Measurements from ENCODE around the gene KCND3.

The KCND3 gene

DNA sequence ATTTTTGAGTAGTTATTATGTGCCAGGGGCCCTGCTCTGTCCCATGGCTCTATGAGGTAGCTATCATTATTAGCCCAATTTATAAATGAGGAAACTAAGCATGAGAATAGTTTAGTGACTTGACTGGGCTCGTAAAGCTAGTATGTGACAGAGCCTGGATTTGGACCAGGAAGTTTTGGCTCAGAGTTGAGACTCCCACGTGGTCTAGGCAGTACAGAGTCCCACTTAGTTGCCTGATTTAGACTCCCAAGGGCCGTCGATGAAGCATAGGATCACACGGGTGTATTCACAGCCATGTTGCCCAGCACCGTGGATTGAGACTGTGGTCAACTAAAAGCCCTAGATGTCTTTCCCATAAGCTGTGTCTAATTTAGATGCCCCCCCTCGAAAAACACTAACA lies 152.1 kb downstream of the KCND3 start:
- DNase-seq: no peak

DNA sequence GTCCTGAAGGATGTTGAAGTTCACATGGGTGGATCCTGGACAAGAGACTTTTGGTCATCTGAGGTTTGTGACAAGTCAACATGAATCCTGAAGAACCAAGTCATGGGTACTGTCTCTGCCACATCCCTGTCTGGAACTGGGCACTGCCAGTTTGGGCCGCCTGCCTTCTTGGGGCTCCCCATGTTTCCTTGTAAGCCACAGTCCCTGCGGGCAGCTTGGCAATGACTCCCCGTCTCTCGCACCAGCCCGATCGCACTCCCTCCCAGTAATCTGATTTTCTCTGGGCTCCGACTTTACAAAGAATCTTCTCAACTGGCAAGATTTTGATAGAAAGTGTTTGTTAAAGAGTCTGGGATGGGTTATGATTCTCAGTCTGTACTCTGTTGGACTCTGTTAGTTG lies 153.4 kb downstream of the KCND3 start:
- DNase-seq: no peak

DNA sequence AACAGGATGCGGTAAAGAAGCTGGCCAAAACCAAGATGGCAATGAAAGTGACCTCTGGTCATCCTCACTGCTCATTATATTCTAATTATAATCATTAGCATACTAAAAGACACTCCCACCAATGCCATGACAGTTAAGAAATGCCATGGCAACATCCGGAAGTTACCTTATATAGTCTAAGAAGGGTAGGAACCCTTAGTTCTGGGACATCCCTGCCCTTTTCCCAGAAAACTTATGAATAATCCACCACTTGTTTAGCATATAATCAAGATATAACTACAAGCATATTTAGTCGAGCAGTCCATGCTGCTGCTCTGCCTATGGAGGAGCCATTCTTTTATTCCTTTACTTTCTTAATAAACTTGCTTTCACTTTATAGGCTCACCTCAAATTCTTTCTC lies 154.0 kb downstream of the KCND3 start:
- DNase-seq: no peak

DNA sequence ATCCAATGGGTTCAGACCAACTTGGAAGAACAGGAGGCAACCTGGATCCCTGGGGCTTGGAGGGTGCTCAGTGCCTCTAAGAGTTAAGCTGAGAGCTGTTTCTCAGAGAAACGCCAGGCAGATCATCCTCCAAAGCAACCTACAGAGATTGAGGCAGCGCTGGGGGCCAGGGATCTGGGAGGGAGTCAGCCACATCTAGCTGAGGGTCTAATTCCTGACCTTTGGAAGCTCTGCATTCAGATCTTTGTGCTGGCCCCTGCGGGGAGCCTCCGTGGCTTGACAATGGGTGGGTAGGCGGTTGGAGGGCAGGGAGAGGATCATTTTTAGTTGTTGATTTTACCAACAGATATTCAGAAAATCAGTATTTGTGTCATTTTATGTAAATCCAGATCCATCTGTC lies 154.5 kb downstream of the KCND3 start:
- no peak for DNase-seq

DNA sequence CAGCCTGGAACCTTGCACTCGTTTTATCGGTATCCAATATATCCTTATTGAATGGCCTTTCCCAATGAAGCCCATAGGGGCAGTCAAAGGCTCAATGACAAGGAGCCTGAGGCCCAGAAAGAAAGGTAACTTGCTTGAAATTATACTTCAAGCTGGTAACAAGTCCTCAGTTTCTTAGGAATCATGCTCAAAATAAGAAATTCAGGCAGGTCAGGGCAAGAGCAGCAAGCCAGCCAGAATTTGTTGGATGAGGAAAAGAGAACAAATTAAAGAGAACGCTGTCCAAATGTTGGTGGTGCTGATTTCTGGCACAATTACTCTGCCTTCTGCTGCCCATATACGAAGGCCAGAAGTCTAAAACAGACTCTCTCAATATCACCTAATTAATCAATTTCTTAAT lies 156.1 kb downstream of the KCND3 start:
- DNase-seq: no peak

DNA sequence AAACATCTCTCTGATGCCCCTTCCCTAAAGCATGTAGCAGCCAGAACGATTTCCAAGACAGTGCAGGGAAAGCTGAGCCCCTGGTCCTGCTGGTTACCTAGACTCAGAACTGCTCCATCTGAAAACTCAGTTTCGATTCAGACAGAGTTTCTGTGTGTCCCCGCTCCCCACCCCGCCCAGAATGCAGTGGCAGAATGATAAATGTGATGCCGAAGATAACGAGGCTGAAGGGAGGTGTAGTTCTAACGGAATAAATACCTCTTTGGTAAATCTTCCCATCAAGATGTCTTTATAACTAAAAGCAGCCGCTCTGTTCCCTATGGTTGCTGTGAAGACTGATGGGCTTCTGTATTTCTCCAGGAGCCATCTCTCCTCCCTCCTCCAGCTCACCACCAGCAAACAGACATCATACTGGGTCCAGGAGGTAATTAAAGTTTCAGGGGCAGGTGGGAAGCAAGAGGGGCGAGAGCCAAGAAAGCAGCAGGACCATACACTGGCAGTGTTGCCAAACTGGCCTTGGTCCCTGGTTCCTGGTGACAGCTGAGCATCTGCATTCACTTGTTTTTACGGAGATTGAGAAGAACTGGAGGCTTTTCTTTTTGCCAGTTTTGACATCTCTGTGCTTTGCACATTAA lies 156.8 kb downstream of the KCND3 start:
- no peak for DNase-seq

DNA sequence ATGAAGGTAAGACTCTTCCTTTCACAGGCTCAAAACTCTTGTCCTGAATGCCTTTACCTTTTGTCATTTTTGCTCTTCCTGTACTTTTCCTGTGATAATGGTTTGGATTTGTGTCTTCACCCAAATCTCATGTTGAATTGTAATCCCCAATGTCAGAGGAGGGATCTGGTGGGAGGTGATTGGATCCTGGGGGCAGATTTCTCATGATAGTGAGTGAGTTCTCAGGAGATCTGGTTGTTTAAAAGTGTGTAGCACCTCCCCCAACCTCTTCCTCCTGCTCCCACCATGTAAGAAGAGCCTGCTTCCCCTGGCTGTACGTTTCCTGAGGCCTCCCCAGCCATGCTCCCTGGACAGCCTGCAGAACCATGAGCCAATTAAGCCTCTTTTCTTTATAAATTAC lies 158.3 kb downstream of the KCND3 start:
- DNase-seq: no peak

DNA sequence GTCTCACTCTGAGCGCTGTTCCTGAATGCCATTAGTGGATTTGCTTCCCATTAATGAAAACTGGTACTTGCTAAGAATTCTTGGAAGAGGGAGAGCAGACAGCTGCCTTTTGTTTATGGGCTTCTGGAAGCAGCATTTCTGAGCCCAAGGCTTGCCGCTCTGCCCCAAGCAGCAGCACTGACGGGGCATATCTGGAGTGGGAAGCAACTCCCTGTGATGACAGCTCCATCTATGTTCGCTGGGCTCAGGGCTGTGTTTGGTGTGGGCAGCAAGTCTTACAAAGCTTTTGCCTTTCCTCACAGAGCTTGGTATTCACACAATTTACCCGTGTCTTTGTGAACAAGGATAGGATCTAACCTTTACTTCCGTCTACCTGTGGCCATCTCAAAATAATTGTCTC lies 161.5 kb downstream of the KCND3 start:
- no peak for DNase-seq

DNA sequence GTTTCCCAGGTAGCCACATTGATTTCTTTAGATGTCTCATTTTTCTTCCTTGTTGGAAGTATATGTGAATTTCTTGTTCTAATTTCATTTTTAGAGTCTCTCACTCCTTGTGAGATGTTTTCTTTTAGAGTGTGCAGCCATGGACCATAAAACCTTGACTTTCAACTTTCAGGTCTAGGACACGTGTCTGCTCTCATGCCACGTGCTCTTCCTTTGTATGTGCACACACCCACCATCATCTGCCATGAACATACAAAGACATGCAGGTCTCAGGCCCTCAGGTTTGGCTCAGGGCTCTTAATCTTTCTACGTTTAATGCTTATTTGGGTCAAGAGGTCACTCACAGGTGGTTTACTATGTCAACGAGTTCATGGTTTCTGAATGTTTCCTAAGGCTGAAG lies 163.2 kb downstream of the KCND3 start:
- DNase-seq: no peak

DNA sequence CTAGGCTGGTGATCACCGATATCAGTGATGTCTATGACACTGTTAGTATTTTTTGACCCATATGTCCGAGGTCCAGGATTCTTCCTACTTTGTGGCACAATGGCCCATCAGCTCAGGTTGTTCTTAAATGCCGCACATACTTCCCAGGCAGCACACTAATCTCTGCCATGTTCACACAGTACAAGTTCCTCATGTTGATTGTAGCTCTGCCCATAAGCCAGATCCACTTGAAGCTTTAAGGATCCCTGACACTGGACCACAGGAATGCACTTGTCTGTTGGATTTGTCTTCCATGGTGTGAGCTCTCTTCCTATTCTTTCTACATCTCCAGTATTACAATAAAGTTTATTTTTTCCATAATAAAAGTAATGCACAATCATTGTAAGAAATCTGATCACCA lies 164.3 kb downstream of the KCND3 start:
- no peak for DNase-seq

DNA sequence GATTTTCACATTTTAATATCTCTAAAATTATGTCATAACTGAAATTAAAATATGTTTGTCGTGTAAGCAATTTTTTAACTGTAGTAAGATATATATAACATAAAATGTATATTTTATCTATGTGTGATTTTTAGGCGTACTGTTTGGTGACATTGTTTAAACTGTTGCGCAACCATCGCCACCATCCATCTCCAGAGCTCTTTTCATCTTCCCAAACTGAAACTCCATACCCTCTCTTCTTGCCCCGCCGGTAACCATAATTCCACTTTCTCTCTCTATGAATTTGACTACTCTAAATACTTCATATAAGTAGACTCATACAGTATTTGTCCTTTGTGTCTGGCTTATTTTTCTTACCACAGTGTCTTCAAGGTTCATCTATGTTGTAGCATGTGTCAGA lies 167.3 kb downstream of the KCND3 start:
- DNase-seq: no peak

DNA sequence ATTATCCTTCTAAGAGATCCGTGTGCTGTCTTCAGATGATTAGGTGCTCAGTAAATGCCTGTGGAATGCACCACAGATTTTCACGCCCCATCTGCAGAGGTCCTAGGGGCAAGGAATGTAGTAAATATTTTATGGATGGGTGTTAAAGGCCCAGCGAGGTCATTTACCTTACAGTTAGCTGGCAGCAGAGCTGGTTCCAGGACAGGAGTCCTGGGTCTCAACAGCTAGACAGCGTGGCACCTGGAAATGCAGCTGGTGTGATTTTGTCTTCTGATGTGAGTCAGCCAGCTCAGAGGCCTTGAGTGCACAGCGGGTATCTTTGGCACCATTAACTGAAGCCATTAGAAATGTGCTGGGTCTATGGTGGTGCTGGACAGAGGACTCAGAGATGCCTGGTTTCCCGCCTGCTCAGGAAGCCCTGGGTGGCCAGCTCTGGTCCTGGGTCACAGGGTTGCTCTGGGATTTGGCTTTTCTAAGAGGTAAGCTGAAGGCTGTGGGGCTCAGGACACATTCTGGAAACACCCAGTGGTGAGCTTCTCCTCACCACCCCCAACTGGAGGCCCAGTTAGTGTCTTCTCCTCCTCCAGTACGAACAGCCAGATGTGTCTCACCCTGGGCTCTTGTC lies 168.2 kb downstream of the KCND3 start:
- DNase-seq: no peak

DNA sequence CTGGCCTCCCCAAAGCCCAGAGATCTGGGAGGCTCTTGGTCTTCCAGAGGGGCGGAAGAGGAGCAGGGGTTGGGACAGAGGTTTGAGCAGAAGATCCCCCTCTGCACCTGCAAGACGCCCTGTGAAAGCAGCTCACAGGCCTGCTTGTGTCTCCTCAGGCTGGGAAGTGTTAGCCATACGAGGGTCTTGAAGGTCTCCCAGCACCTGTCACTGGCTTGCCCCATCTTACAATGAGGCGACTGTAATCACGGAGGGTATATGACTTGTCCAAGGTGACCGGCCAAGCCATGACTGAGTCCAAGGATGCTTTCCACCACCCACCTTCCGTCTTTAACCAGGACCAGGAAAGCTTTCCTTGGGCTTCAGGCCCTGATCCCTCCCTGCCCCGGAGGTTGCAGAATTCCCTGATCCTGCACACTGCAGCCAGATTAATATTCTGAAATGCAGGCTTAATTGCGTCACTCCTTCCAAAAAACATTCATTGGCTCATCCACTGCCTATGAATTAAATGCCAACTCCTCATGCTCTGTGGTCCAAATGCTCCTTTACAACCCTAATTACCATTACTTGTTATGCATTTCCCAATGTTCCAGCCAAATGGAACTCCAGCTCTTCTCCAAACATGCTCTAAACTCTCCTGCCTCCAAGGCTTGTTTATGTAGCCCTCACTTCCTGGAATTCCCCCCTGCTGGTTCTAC lies 169.8 kb downstream of the KCND3 start:
- DNase-seq: no peak

DNA sequence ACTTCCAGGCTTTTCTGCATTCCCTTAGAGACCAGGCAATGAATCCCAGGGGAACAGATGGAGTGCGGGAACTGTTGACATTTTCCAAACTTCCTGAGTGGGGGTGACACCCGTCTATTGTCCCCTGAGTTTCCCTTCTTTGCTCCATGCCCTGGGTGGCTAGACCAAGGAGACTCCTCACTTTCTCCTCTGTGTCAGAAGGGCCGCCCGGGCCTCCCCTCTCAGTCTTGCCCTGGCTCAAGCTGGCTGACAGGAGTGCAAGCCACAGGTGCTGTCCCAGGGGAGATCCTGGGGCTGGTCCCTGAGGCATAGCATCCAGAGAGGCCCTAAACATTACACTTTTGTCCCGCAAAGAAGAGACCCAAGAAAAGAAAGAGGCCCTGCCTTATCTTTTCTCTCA lies 170.9 kb downstream of the KCND3 start:
- DNase-seq: no peak

DNA sequence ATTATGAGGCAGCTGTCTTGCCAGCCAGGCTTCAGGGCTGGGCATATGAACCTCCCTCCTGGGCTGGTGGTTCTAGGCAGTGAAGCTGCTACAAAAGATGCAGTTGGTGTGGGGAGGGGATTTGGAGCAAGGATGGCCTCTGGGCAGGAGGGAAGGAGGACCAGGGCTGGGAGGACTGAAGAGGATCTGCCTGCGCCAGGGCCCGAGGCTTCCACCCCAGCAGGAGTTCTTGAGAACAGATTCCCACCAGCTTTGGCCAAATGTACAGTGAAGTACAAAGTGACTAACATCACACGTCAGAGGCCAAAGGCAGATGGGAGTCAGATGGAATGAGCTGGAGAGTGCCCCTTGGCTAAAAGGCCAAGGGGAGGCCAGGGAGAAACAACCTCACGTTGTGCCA lies 171.4 kb downstream of the KCND3 start:
- no peak for DNase-seq

DNA sequence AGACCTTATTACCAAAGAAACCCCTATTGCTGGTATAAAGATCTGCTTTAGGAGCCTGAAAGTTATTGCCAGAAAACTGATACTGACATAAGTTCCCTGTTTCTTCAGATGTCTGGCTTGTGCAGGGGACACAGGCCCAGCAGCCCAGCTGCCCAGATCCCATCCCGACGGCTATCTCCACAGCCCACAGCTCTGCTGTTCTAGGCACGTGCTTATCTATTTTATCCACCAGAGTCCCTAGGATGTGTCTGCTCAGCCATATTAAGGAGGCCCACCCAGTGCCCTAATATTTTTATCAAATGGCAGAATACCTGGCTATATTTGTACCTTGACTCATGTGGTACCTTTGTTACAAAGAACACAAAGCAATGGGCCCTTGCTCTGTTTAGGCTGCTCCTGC lies 174.8 kb downstream of the KCND3 start:
- DNase-seq: no peak

DNA sequence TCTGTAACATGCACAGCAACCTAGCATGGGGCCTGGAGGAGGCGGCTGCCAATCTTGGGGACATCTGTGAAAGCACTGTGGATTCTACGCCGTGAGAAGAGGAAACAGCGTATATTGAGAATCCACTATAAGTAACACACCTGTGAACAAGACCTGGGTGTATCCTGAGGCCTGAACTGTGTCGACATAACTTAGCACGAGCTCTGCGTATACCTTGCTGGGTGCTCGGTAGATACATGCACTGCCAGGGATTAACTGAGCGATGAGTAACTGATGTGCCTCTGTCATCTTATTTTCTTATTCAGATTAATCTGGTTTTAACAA lies 175.2 kb downstream of the KCND3 start:
- DNase-seq: no peak

DNA sequence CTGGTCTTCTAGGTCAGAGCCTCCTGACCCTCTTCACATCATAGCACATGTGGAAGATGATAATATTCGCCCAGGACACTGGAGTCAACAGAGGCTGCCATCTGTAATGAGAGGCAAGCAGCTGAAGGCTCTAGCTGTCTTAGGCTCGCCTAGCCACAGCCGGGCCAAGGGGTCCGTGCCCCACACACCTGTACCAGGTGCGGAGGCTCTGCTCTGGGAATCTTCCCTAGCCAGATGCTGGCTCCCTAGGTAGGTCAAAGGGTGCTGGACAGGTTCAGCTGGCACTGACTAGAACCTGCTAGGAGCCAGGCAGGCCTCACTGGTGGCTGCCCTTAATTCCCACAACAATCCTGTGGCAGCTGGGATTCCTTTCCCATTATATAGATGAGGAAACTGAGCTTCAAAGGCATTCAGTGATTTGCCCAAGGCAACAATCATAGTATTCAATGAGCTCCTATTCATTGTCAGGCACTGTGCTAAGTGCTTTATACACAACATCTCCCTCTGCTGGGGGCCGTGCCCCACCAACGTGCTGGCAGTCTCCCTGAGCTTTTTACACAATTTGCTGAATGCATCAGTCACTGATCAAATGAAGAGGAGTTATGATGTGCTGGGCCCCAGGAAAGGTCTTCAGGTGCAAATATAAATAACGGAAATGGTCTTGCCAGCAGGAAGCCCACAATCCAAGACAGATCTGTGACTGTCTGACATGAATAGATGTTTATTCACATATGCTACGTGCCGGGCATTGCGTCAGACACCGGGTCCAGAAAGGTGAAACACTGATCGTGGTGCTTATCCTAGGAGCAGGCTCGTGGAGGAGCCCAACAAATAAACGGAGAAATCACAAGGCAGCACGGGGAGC lies 175.8 kb downstream of the KCND3 start:
- DNase-seq: no peak

DNA sequence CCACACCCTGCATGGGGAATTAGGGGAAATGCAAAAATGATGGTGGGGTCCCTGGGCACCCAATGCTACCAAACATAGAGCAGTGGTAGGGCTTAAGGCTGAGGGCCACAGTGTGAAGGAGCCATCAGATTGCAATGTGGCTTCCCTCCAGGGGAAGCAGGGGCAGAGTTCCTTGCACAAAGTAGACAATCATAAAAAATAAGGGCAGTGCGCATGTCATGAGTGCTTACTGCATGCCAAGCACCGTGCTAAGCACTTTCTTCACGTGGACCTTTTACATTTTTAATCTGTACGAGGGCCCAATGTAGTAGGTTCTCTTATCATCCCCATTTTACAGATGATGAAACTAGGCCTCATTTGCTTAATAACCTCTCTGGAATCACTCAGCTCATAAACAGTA lies 177.2 kb downstream of the KCND3 start:
- DNase-seq: no peak

DNA sequence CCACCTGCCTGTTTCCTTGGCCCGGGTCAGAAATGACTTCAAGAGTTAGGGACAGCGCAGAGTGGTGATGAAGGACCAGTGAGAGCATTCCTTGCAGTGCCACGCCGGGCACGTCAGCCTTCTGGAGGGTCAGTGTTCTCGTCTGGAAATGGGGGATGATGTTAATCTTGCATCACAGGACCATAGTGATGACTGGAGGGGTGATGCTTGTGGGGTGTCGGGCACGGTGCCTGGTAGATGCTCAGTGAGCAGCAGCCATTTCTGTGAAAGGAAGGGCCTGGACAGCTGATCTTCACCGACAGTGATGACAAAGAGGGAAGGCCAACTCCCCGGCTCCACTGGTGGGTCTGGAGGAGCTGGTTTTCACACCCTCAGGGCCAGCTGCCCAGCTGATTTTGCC lies 177.6 kb downstream of the KCND3 start:
- DNase-seq: no peak

DNA sequence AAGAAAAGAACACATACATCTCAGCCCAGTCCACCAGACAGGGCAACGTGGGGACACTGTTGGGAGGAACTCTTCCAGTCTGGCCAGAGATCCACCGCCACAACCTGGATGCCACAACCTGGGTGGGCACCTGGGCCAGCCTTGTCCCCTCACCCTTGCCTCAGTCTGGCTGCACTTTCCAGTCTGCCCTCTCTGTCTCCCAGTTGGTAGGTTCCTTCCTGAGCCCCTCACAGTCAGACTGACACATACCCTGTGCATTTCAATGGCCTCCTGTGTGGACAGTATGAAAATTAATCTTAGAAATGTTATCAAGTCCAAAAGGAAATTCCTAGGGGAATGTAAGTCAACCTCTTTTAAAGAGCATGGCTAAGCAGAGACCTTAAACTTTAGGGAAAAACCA lies 184.2 kb downstream of the KCND3 start:
- no peak for DNase-seq

DNA sequence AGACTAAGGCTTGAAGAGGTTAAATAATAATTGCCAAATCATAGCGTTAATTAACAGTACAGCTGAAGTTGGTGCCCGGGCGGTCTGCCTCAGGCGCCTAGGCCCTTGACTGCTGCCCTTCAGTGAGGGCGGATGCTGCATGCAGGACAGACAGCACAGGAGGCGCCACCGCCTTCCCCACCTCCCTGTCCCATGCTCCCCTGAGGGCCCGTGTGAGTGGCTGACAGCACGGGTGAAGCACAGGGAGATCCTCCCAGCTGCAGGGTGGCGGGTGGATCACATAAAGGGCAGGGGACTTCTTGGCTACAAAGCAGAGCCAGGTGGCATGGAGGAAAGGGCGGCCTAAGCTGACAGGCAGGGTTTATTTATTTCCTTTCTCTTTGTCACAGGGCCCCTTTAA lies 184.7 kb downstream of the KCND3 start:
- DNase-seq: no peak

DNA sequence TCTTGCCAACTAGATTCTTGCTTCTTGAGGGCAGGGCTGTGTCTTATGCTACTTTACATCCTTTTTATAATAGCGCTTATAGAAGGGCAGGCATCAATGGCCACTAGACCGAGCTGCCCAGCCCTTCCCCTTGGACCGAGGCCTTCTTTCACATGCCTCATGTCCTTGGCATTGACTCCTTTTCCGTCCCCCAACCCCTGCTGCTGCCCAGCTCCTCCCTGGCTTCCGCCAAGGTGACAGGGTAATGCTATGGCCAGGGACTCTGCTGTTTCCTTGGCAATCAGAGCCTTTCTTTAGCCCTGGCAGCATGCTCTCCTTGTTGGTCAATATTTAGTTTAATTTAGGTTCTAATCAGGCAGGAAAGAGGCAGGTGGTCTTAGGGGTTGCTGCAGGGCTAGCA lies 185.5 kb downstream of the KCND3 start:
- DNase-seq: no peak

DNA sequence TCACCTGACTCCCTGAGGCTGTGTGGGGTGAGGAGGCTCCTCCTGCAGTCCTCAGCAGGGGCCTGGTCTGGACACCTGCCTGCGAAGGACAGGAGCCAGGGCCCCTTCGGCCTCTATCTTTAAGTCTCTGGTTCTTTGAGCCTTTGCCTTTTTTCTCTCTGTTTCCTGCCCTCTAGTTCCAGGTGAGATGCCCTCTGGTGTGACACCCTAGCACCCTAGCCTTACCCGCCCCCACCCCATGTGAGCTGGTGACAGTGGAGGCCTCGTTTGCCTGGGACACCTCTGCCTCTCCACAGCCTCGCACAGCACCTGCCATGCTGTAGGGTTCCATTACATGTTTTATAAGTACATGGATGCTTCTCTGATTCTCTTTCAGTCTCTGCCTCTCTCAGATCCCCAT lies 186.5 kb downstream of the KCND3 start:
- DNase-seq: no peak
